Measurements from ENCODE around the gene NARS2. TPM values are rescaled to one million over a fixed set of nuclear protein-coding genes. Genes with fewer than 3 reads are reported as not detected.

NARS2 gene
- total RNA-seq, 4 donors from 2014 or later: 17.1 to 23.6 (median 22.5) TPM

GRCh38 chr11:78459738-78460137, 114.9 kb downstream of the NARS2 start:
- H3K27me3 ChIP-seq: no peaks in the 10 kb centered on the region
- intact Hi-C loops (cut with DNase I): no loop called here
- 95 to 96% methylated on average over 4 of the region's 4 CpGs for WGBS, 2 donors
- no peak overlapping the region for H3K4me3 ChIP-seq (replicated peaks in 1 of 3)
- H3K4me1 ChIP-seq: no peaks in the 10 kb centered on the region
- H3K36me3 ChIP-seq: no peaks in the 10 kb centered on the region
- no peaks in the 10 kb centered on the region for H3K9me3 ChIP-seq
- no peak overlapping the region for H3K27ac ChIP-seq
- no peak for DNase-seq
- TF ChIP-seq POLR2A (IDR thresholded peaks at IDR 0.05) (no peak), CTCF (IDR thresholded peaks at IDR 0.05) (no peak)

DNA sequence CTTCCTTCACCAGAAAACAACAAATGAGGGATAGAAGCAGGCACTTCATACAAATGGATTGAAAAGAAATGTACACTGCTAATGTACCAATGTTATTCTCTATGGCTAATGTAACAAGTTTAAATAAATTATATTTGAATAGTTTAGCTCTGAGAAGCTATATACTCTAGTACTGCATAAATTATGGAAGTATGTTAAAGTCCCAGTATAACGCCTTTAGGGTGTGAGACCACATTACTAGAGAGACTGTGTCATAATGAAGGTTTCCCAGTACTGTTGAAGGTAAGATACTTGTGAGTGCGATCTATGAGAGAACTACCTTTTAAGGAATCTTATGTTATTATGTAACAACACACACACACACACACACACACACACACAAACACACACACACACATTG, 117.2 kb downstream of the NARS2 start:
- Histone ChIP-seq H3K9me3 (no peaks in the 10 kb centered on the region), H3K36me3 (no peaks in the 10 kb centered on the region), H3K27ac (no peak overlapping the region), H3K4me1 (no peaks in the 10 kb centered on the region), H3K4me3 (replicated peaks in 1 of 3) (no peak overlapping the region), H3K27me3 (no peaks in the 10 kb centered on the region)
- WGBS, 2 donors: 67 to 95% methylated on average over 2 of the region's 2 CpGs
- TF ChIP-seq POLR2A (IDR thresholded peaks at IDR 0.05): no peak
- intact Hi-C loops (cut with DNase I): no loop called here
- no peak for DNase-seq

DNA sequence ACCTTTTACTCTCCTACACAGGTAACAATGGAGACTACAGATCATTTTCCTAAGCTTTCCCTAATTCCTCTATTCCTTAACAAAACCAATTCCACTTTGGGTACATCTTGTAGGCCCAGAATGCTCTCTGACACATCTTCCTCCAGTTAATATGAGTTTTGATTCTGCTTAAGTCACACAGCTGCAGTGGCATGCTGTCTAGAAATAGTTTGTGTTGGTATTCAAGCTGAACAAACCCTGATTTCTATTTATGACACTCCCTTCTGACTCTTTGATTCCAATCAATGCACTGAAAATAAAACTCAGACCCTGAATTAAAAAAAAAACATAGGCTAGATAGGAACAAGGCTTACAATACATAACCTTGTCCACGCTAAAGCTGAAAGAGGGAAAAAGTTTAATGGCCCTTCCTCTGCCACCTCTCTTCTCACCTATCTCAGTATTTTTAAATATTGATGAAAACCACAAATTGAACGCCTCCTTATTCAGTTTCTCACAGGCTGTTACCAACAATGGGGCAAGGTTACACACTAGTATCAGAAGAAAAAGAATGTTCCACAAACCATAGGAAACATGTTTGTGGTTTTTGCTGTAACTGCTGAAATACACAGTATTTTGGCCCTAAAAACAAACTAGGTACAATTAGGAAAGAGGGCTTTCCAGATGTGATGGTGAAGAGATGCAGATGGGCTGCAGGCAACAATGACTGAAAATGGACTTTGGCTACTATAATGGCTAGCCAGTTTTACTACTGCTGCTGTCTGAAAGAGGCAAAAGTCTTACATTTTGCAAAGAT, 121.3 kb downstream of the NARS2 start:
- Histone ChIP-seq H3K36me3 (no peaks in the 10 kb centered on the region), H3K27me3 (no peaks in the 10 kb centered on the region), H3K4me1 (no peaks in the 10 kb centered on the region), H3K4me3 (replicated peaks in 1 of 3) (no peak overlapping the region), H3K27ac (no peak overlapping the region), H3K9me3 (no peaks in the 10 kb centered on the region)
- no peak for DNase-seq
- WGBS, 2 donors: 88 to 94% methylated on average over 2 of the region's 2 CpGs
- no peak for TF ChIP-seq CTCF (IDR thresholded peaks at IDR 0.05)
- no peak for TF ChIP-seq POLR2A (IDR thresholded peaks at IDR 0.05)
- intact Hi-C loops (cut with DNase I): no loop called here

DNA sequence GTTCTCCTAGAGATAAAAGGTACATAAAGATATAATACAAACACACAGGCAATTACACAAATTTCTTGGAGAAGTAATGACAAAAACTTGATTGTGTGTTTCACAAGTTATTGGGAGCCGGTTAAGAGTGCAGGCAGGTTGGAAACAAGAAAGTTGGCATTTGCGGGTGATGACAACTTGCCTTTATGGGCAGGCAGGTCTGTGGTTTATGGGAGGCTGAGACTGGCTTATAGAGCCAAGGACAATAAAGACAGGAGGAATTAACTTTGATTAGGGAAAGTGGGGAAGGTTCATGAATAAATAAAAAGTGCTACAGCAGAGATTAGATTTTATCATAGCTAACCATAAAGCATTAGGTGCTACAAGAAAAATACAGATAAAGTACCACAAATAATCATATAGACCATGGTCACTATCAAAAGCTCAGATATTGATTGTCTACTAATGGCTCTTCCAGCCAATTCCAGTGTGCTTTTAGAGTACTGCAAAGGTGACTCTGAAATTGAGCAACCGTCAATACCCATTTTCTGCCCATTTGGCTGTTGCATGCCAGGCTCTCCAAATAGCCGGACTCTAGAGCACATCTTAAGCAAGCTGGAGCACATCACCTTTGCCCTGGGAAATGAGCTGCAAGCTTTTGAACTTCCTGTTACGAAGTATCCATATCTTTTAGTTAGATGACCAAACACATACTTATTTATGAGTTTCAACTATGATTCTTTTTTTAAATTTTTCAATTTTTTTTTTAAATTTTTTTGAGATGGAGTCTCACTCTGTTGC, 123.1 kb downstream of the NARS2 start:
- Histone ChIP-seq H3K27ac (no peak overlapping the region), H3K27me3 (no peaks in the 10 kb centered on the region), H3K9me3 (no peaks in the 10 kb centered on the region), H3K36me3 (no peaks in the 10 kb centered on the region), H3K4me3 (replicated peaks in 1 of 3) (no peak overlapping the region), H3K4me1 (no peaks in the 10 kb centered on the region)
- 95 to 97% methylated on average over 5 of the region's 5 CpGs for WGBS, 2 donors
- DNase-seq: no peak
- intact Hi-C loops (cut with DNase I): no loop called here
- TF ChIP-seq POLR2A (IDR thresholded peaks at IDR 0.05): no peak
- TF ChIP-seq CTCF (IDR thresholded peaks at IDR 0.05): no peak

GRCh38 chr11:78450866-78451265, 123.8 kb downstream of the NARS2 start:
- no peak overlapping the region for H3K27ac ChIP-seq

More at GRCh38 chr11:78450866-78451265, 123.8 kb downstream of the NARS2 start:
- no peak for DNase-seq
- H3K9me3 ChIP-seq: no peaks in the 10 kb centered on the region
- H3K4me3 ChIP-seq (replicated peaks in 1 of 3): no peak overlapping the region
- no peaks in the 10 kb centered on the region for H3K27me3 ChIP-seq
- no peaks in the 10 kb centered on the region for H3K4me1 ChIP-seq
- no peak for TF ChIP-seq CTCF (IDR thresholded peaks at IDR 0.05)
- TF ChIP-seq POLR2A (IDR thresholded peaks at IDR 0.05): no peak
- intact Hi-C loops (cut with DNase I): no loop called here
- WGBS, 2 donors: 84 to 92% methylated on average over 2 of the region's 2 CpGs
- no peaks in the 10 kb centered on the region for H3K36me3 ChIP-seq

Data from thyroid gland (tissue), 4 donors.